ENCODE data around the gene ADRB1. TPM values are rescaled to one million over a fixed set of nuclear protein-coding genes. Genes with fewer than 3 reads are reported as not detected.

The ADRB1 gene
- total RNA-seq, 1 experiment from 2014 or later: 85.2 TPM

DNA sequence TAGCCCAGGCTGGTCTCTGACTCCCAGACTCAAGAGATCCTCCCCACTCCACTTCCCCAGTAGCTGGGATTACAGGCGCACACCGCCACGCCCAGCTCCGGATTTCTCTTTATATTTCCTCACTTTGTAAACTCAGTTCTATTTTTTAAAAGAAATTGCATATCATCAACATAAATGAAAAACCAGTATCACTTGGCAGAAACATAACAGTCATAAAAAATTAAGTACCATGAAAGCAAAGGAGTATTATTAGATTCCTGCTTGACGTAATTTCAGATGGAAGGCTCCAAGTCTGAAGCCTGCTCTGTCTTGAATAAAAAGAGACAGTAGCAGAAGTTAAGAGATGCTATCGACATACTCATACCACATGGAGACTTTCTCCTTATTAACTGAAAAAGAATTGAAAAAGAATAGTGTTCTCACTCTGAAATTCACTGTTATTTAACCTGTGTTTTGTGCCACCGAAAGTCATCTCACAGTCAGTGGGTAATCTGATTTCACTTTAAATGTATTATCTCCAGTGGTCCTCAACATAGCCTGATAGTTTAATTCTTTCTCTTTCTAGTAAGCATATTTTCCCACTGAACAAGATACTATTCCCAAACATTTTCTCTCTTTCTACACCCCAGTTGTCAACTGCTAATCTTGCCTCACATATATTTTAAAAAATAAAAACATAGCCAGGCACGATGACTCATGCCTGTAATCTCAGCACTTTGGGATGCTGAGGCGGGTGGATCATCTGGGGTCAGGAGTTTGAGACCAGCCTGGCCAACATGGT, 40.3 kb upstream of the ADRB1 start:
- H3K4me1 ChIP-seq (ENCODE audit: insufficient read depth, low read length, poor library complexity, severe bottlenecking): no peaks in the 10 kb centered on the region
- DNase-seq (ENCODE audit: low spot score): no peak
- H3K9me3 ChIP-seq (ENCODE audit: low read depth, low read length, poor library complexity, severe bottlenecking): no peaks in the 10 kb centered on the region
- H3K4me3 ChIP-seq (ENCODE audit: low read depth, low read length, poor library complexity, severe bottlenecking): no peak overlapping the region
- H3K36me3 ChIP-seq (ENCODE audit: insufficient read depth, low read length, poor library complexity, severe bottlenecking): no peaks in the 10 kb centered on the region
- ChIA-PET CTCF (no interaction called here), POLR2A (ENCODE audit: low non-redundant PET) (no interaction called here)
- no peak overlapping the region for H3K27ac ChIP-seq (ENCODE audit: low read depth, low read length, poor library complexity, severe bottlenecking)
- H3K27me3 ChIP-seq (replicated peaks; ENCODE audit: insufficient read depth, low read depth, low read length, poor library complexity): no peaks in the 10 kb centered on the region
- intact Hi-C loops (cut with micrococcal nuclease; ENCODE audit: unreplicated experiment): no loop called here
- no TSS peak for BruUV-seq (replicated peaks)
- no peak for TF ChIP-seq EZH2 (IDR thresholded peaks at IDR 0.05; ENCODE audit: borderline replicate concordance, low read depth, low read length, poor library complexity, severe bottlenecking)
- TF ChIP-seq, protein P1, sequence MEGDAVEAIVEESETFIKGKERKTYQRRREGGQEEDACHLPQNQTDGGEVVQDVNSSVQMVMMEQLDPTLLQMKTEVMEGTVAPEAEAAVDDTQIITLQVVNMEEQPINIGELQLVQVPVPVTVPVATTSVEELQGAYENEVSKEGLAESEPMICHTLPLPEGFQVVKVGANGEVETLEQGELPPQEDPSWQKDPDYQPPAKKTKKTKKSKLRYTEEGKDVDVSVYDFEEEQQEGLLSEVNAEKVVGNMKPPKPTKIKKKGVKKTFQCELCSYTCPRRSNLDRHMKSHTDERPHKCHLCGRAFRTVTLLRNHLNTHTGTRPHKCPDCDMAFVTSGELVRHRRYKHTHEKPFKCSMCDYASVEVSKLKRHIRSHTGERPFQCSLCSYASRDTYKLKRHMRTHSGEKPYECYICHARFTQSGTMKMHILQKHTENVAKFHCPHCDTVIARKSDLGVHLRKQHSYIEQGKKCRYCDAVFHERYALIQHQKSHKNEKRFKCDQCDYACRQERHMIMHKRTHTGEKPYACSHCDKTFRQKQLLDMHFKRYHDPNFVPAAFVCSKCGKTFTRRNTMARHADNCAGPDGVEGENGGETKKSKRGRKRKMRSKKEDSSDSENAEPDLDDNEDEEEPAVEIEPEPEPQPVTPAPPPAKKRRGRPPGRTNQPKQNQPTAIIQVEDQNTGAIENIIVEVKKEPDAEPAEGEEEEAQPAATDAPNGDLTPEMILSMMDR (conservative IDR thresholded peaks at IDR 0.05; ENCODE audit: low read depth, low read length): no peak

DNA sequence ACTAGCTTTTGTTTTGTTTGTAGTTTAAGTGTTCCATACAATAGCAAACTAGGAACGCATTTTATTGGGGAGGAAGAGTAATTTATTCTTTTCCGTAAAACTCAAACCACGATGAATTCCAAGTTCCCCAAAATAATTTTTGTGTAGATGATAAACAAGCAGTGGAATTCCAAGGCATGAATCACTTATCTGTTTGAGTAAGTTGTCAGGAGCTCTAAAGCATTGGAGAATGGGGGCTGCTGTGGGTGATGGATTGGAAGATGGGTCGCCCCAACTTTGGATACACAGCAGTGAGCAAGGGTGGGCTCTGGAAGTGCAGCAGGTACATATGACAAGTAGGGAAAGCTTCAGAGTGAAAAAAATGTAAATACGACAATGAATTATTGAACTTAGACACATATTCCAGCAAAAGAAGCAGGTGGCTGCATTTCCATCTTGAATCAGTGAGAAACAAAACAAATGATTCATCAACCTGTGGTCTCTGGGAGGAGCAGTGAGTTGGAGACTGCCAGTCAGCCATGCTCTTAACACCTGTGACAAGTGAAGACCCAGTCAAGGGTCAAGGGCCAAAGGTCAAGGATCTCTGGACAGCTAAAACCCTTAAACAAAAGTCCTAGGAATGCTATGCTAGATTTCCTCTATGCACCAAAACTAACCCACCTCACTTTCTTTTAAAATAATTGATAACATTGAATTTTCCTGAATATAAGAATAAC, 34.2 kb upstream of the ADRB1 start:
- H3K4me1 ChIP-seq (ENCODE audit: insufficient read depth, low read length, poor library complexity, severe bottlenecking): no peaks in the 10 kb centered on the region
- intact Hi-C loops (cut with micrococcal nuclease; ENCODE audit: unreplicated experiment): no loop called here
- no peaks in the 10 kb centered on the region for H3K9me3 ChIP-seq (ENCODE audit: low read depth, low read length, poor library complexity, severe bottlenecking)
- ChIA-PET POLR2A (ENCODE audit: low non-redundant PET) (no interaction called here), CTCF (no interaction called here)
- no TSS peak for BruUV-seq (replicated peaks)
- no peaks in the 10 kb centered on the region for H3K36me3 ChIP-seq (ENCODE audit: insufficient read depth, low read length, poor library complexity, severe bottlenecking)
- TF ChIP-seq EZH2 (IDR thresholded peaks at IDR 0.05; ENCODE audit: borderline replicate concordance, low read depth, low read length, poor library complexity, severe bottlenecking): no peak
- TF ChIP-seq, protein P1 (conservative IDR thresholded peaks at IDR 0.05; ENCODE audit: low read depth, low read length): no peak
- no peak for DNase-seq (ENCODE audit: low spot score)
- H3K4me3 ChIP-seq (ENCODE audit: low read depth, low read length, poor library complexity, severe bottlenecking): no peak overlapping the region
- H3K27ac ChIP-seq (ENCODE audit: low read depth, low read length, poor library complexity, severe bottlenecking): no peak overlapping the region
- no peaks in the 10 kb centered on the region for H3K27me3 ChIP-seq (replicated peaks; ENCODE audit: insufficient read depth, low read depth, low read length, poor library complexity)

DNA sequence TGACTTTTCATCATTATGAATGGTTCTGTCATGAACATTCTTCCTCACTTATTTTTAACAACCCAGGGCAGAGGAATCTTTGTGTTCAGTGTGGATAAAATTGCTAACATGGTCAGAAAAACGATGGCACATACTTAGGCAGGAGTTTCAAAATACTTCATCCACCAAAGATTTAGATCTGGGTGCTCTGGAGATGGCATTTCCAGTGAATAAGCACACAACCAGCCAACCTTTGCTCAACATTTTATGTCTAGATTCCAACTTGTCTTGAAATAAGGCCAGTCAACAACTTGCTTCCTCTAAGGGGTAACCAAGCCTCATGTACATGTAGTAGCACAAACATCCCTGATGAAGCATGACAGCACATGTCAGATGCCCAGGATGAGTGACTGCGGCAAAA, 33.4 kb upstream of the ADRB1 start:
- ChIA-PET POLR2A (ENCODE audit: low non-redundant PET) (no interaction called here), CTCF (no interaction called here)
- H3K27me3 ChIP-seq (replicated peaks; ENCODE audit: insufficient read depth, low read depth, low read length, poor library complexity): no peaks in the 10 kb centered on the region
- peaks cover under 1% of the 10 kb centered on the region for H3K9me3 ChIP-seq (ENCODE audit: low read depth, low read length, poor library complexity, severe bottlenecking)
- H3K27ac ChIP-seq (ENCODE audit: low read depth, low read length, poor library complexity, severe bottlenecking): no peak overlapping the region
- intact Hi-C loops (cut with micrococcal nuclease; ENCODE audit: unreplicated experiment): no loop called here
- H3K36me3 ChIP-seq (ENCODE audit: insufficient read depth, low read length, poor library complexity, severe bottlenecking): no peaks in the 10 kb centered on the region
- no peak for TF ChIP-seq EZH2 (IDR thresholded peaks at IDR 0.05; ENCODE audit: borderline replicate concordance, low read depth, low read length, poor library complexity, severe bottlenecking)
- TF ChIP-seq, protein P1 (conservative IDR thresholded peaks at IDR 0.05; ENCODE audit: low read depth, low read length): no peak
- no peak for DNase-seq (ENCODE audit: low spot score)
- H3K4me3 ChIP-seq (ENCODE audit: low read depth, low read length, poor library complexity, severe bottlenecking): no peak overlapping the region
- BruUV-seq (replicated peaks): no TSS peak
- no peaks in the 10 kb centered on the region for H3K4me1 ChIP-seq (ENCODE audit: insufficient read depth, low read length, poor library complexity, severe bottlenecking)

Data from A673 (cell line).